NT2/D1 (cell line): Measurements from ENCODE around the gene OPN5.

Experiments used
- DNase-seq: peaks from one replicate; pipeline ENCODE4 v3.0.0-alpha.2; 2011; ENCODE audit warnings: low read depth, low spot score
- H3K27me3 ChIP-seq: 2 replicates; pipeline ENCODE4 v1.6.0; 2011; ENCODE audit warnings: mild to moderate bottlenecking; ENCODE audit not compliant: insufficient read length, insufficient read depth
- H3K36me3 ChIP-seq: 2 replicates; pipeline ENCODE4 v1.6.1; 2011; ENCODE audit warnings: mild to moderate bottlenecking, low read length, mixed read lengths; ENCODE audit not compliant: insufficient read depth, insufficient read length
- H3K4me1 ChIP-seq: 2 replicates; pipeline ENCODE4 v1.5.1; 2011; ENCODE audit not compliant: insufficient read depth, insufficient read length
- H3K4me3 ChIP-seq: 2 replicates; pipeline ENCODE4 v1.5.1; 2011; ENCODE audit warnings: low read depth; ENCODE audit not compliant: insufficient read length
- H3K9ac ChIP-seq: 2 replicates; pipeline ENCODE4 v1.6.0; 2011; ENCODE audit warnings: low read depth; ENCODE audit not compliant: insufficient read length
- H3K9me3 ChIP-seq: 2 replicates; pipeline ENCODE4 v1.5.1; 2011; ENCODE audit warnings: mild to moderate bottlenecking, low read length; ENCODE audit not compliant: insufficient read depth
- SUZ12 ChIP-seq: IDR thresholded peaks from 2 replicates; pipeline ENCODE4 v1.6.1; 2011; ENCODE audit not compliant: insufficient read length, insufficient read depth; ENCODE audit errors: extremely low read depth
- YY1 ChIP-seq: IDR thresholded peaks from 2 replicates; pipeline ENCODE4 v1.6.1; 2011; ENCODE audit not compliant: insufficient read length, insufficient read depth
- ZNF274 ChIP-seq: IDR thresholded peaks from 2 replicates; pipeline ENCODE4 v1.6.1; 2011; ENCODE audit warnings: mild to moderate bottlenecking, low read depth, low read length

OPN5 gene

GRCh38 chr6:47862731-47863130, 80.9 kb downstream of the OPN5 start:
- Histone ChIP-seq H3K9ac (no peak overlapping the region), H3K9me3 (no peaks in the 10 kb centered on the region), H3K4me1 (no peaks in the 10 kb centered on the region), H3K4me3 (no peak overlapping the region), H3K27me3 (no peaks in the 10 kb centered on the region), H3K36me3 (no peaks in the 10 kb centered on the region)
- no peak for DNase-seq
- no peak for TF ChIP-seq YY1
- no peak for TF ChIP-seq SUZ12
- no peak for TF ChIP-seq ZNF274

- H3K4me1 ChIP-seq: no peaks in the 10 kb centered on the region
These were observed 83.4 kb downstream of the OPN5 start for GRCh38 chr6:47865206-47865605.

GRCh38 chr6:47875593-47875992, 93.8 kb downstream of the OPN5 start:
- no peak overlapping the region for H3K9ac ChIP-seq

More at GRCh38 chr6:47865206-47865605, 83.4 kb downstream of the OPN5 start:
- no peak overlapping the region for H3K9ac ChIP-seq
- no peak for DNase-seq
- H3K9me3 ChIP-seq: no peaks in the 10 kb centered on the region
- no peaks in the 10 kb centered on the region for H3K27me3 ChIP-seq
- TF ChIP-seq ZNF274: no peak
- no peak for TF ChIP-seq SUZ12
- no peak for TF ChIP-seq YY1
- no peak overlapping the region for H3K4me3 ChIP-seq
- H3K36me3 ChIP-seq: no peaks in the 10 kb centered on the region

More at GRCh38 chr6:47875593-47875992, 93.8 kb downstream of the OPN5 start:
- Histone ChIP-seq H3K9me3 (no peaks in the 10 kb centered on the region), H3K27me3 (no peaks in the 10 kb centered on the region), H3K4me1 (no peaks in the 10 kb centered on the region), H3K4me3 (no peak overlapping the region), H3K36me3 (no peaks in the 10 kb centered on the region)
- no peak for DNase-seq
- TF ChIP-seq SUZ12: no peak
- TF ChIP-seq ZNF274: no peak
- TF ChIP-seq YY1: no peak
